ENCODE measurements around the gene USP25. TPM values are rescaled to one million over a fixed set of nuclear protein-coding genes. Genes with fewer than 3 reads are reported as not detected.

USP25 gene
- total and polyA plus RNA-seq, 2 donors (not counting 1 experiment from before 2014, with no cell fraction given), result 14.2 to 55.5 TPM

DNA sequence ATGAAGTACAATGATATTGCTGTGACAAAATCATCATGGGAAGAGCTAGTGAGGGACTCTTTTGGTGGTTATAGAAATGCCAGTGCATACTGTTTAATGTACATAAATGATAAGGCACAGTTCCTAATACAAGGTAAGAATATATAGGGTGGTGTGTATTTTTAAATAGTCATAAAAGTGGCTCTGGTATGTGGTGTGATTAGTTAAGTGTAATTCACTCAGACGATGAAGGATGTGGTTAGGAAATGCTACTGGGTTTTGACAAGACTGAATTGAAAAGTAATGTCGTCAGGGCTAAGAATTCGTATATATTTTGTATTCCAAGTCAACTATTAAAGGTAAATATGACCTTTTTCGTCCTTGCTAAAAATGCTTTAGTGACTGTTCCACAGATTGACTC, 101.7 kb downstream of the USP25 start:
- Mint-ChIP-seq H3K4me1 (no peaks in the 10 kb centered on the region), H3K9me3 (ENCODE audit: insufficient read depth) (no peaks in the 10 kb centered on the region), H3K27ac (no peak overlapping the region), H3K27me3 (no peaks in the 10 kb centered on the region), H3K4me3 (no peak overlapping the region)
- ChIA-PET POLR2A (no interaction called here), CTCF (no interaction called here)
- ATAC-seq (ENCODE audit: low read depth) (no peak), DNase-seq (no peak)
- Histone ChIP-seq H3K9ac (ENCODE audit: low read length) (no peak overlapping the region), H4K20me1 (ENCODE audit: control insufficient read depth, insufficient read depth, low read length, poor library complexity, severe bottlenecking) (no peaks in the 10 kb centered on the region), H3K27me3 (replicated peaks in 1 of 4; ENCODE audit: control extremely low read depth in 1 of 4, control insufficient read depth in 3 of 4, insufficient read depth in 4 of 4, low read length in 3 of 4) (no peaks in the 10 kb centered on the region), H3K4me2 (replicated peaks; ENCODE audit: low read depth, low read length, poor library complexity, severe bottlenecking) (no peak overlapping the region), H3K36me3 (replicated peaks in 1 of 2; ENCODE audit: control extremely low read depth in 1 of 2, control insufficient read depth in 1 of 2, extremely low read depth in 1 of 2, insufficient read depth in 2 of 2, low read length in 1 of 2) (peaks cover 6 to 58% of the 10 kb centered on the region in 2 experiments), H3K4me1 (ENCODE audit: control insufficient read depth in 2 of 2, insufficient read depth in 2 of 2, low read length in 2 of 2) (no peaks in the 10 kb centered on the region), H3K9me3 (ENCODE audit: control extremely low read depth in 1 of 3, control insufficient read depth in 2 of 3, insufficient read depth in 1 of 3, low read length in 2 of 3) (no peaks in the 10 kb centered on the region), H2AFZ (ENCODE audit: insufficient read depth, low read depth, low read length, poor library complexity, severe bottlenecking) (no peak overlapping the region), H3K4me3 (ENCODE audit: control extremely low read depth in 1 of 5, extremely low read depth in 1 of 5, insufficient read depth in 1 of 5, low read depth in 2 of 5, low read length in 4 of 5) (no peak overlapping the region), H3K27ac (ENCODE audit: low read length in 2 of 2) (no peak overlapping the region), H3K79me2 (ENCODE audit: control insufficient read depth, insufficient read depth, low read length) (no peaks in the 10 kb centered on the region)
- TF ChIP-seq EZH2 (IDR thresholded peaks at IDR 0.05; ENCODE audit: borderline replicate concordance, insufficient read depth, low read depth, low read length, poor library complexity, severe bottlenecking), result no peak
- TF ChIP-seq, protein P1, sequence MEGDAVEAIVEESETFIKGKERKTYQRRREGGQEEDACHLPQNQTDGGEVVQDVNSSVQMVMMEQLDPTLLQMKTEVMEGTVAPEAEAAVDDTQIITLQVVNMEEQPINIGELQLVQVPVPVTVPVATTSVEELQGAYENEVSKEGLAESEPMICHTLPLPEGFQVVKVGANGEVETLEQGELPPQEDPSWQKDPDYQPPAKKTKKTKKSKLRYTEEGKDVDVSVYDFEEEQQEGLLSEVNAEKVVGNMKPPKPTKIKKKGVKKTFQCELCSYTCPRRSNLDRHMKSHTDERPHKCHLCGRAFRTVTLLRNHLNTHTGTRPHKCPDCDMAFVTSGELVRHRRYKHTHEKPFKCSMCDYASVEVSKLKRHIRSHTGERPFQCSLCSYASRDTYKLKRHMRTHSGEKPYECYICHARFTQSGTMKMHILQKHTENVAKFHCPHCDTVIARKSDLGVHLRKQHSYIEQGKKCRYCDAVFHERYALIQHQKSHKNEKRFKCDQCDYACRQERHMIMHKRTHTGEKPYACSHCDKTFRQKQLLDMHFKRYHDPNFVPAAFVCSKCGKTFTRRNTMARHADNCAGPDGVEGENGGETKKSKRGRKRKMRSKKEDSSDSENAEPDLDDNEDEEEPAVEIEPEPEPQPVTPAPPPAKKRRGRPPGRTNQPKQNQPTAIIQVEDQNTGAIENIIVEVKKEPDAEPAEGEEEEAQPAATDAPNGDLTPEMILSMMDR (IDR thresholded peaks at IDR 0.05), result no peak
- no CpG with 5 or more reads among the region's 4 CpGs for WGBS (ENCODE audit: insufficient coverage)
- intact Hi-C loops (cut with micrococcal nuclease), result no loop called here

DNA sequence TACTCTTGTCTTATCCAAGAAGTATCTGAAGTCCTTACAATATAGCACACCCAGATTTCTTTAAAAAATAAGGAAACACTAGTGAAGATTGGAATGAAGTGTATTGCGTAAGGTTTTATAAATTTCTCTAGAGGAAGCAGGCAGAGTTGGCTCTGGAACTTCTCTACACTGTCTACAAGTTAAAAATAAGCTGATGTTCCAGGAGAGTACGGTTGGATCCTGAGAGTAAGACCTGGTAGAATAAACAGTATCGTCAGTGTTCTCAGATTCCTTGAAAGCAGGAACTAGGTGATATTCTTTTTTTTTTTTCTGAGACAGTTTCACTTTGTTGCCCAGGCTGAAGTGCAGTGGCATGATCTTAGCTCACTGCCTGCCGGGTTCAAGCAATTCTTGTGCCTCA, 107.9 kb downstream of the USP25 start:
- peaks cover 5 to 44% of the 10 kb centered on the region in 2 experiments for H3K36me3 ChIP-seq (replicated peaks in 1 of 2; ENCODE audit: control extremely low read depth in 1 of 2, control insufficient read depth in 1 of 2, extremely low read depth in 1 of 2, insufficient read depth in 2 of 2, low read length in 1 of 2)
- H3K4me3 Mint-ChIP-seq, result no peak overlapping the region
- H3K27me3 ChIP-seq (replicated peaks in 1 of 4; ENCODE audit: control extremely low read depth in 1 of 4, control insufficient read depth in 3 of 4, insufficient read depth in 4 of 4, low read length in 3 of 4), result no peaks in the 10 kb centered on the region
- ChIA-PET CTCF (no interaction called here), POLR2A (no interaction called here)
- H3K4me2 ChIP-seq (replicated peaks; ENCODE audit: low read depth, low read length, poor library complexity, severe bottlenecking), result no peak overlapping the region
- no peaks in the 10 kb centered on the region for H4K20me1 ChIP-seq (ENCODE audit: control insufficient read depth, insufficient read depth, low read length, poor library complexity, severe bottlenecking)
- H3K27me3 Mint-ChIP-seq, result no peaks in the 10 kb centered on the region
- no peak overlapping the region for H2AFZ ChIP-seq (ENCODE audit: insufficient read depth, low read depth, low read length, poor library complexity, severe bottlenecking)
- H3K4me1 Mint-ChIP-seq, result no peaks in the 10 kb centered on the region
- H3K4me1 ChIP-seq (ENCODE audit: control insufficient read depth in 2 of 2, insufficient read depth in 2 of 2, low read length in 2 of 2), result no peaks in the 10 kb centered on the region
- H3K9ac ChIP-seq (ENCODE audit: low read length), result no peak overlapping the region
- no CpG with 5 or more reads among the region's 4 CpGs for WGBS (ENCODE audit: insufficient coverage)
- no peak overlapping the region for H3K27ac Mint-ChIP-seq
- no peaks in the 10 kb centered on the region for H3K9me3 Mint-ChIP-seq (ENCODE audit: insufficient read depth)
- no peak overlapping the region for H3K4me3 ChIP-seq (ENCODE audit: control extremely low read depth in 1 of 5, extremely low read depth in 1 of 5, insufficient read depth in 1 of 5, low read depth in 2 of 5, low read length in 4 of 5)
- no peak for DNase-seq
- no peak overlapping the region for H3K27ac ChIP-seq (ENCODE audit: low read length in 2 of 2)
- no peaks in the 10 kb centered on the region for H3K79me2 ChIP-seq (ENCODE audit: control insufficient read depth, insufficient read depth, low read length)
- no peak for TF ChIP-seq EZH2 (IDR thresholded peaks at IDR 0.05; ENCODE audit: borderline replicate concordance, insufficient read depth, low read depth, low read length, poor library complexity, severe bottlenecking)
- TF ChIP-seq, protein P1 (IDR thresholded peaks at IDR 0.05), result no peak
- H3K9me3 ChIP-seq (ENCODE audit: control extremely low read depth in 1 of 3, control insufficient read depth in 2 of 3, insufficient read depth in 1 of 3, low read length in 2 of 3), result no peaks in the 10 kb centered on the region
- no peak for ATAC-seq (ENCODE audit: low read depth)
- intact Hi-C loops (cut with micrococcal nuclease), result no loop called here

Measured in B cell (primary cell).